Measurements from ENCODE around the gene ZDHHC11B.
"Not testable (repeated sequence)": the region's sequence is repeated elsewhere in the genome, so short reads cannot be mapped to it uniquely, and the experiment has no call there.

Gene ZDHHC11B, protein sequence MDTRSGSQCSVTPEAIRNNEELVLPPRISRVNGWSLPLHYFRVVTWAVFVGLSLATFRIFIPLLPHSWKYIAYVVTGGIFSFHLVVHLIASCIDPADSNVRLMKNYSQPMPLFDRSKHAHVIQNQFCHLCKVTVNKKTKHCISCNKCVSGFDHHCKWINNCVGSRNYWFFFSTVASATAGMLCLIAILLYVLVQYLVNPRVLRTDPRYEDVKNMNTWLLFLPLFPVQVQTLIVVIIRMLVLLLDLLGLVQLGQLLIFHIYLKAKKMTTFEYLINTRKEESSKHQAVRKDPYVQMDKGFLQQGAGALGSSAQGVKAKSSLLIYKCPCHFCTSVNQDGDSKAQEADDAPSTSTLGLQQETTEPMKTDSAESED

DNA sequence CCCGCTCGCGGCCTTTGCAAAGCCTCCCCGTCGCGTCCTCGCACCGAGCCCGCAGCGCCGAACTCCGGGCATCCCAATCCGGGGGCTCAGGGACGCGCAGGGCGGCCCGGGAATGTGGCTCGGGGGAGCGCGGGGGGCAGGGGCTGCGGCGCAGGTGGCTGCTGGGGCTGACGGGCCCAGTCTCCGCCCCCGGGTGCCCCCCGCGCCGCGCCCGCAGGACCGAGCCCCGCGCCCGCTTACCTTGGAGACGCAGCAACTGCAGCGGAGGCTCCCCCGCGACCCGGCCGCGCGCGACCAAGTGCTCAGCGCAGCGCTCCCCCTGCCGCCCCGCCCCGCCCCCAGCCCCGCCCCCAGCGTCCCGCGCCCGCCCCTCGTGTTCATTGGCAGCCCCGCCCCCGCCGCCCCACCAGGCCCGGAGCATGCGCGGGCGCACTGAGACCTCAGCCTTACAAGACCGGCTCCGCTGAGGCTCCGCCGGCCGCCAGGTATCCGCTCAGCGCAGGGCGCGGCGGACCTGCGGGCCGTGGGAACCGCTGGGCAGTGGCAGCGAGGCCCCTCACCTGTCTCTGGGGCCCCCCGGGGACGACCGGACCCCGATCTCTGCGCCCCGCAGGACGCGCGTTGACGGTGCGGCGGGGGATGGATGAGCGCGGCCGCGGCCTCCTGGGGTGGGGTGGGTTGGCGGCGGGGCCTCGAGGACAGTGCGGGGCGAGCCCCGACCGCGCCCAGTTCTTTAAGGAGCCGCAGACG is at the start of gene ZDHHC11B:
TSS of gene ZDHHC11B (minus strand) at position 302 of the 750 bp plus-strand sequence. CDS start 17,810 bp downstream, outside the sequence.
- DNase-seq (ENCODE audit: low read depth, low spot score) = peak; percentile 82

DNA sequence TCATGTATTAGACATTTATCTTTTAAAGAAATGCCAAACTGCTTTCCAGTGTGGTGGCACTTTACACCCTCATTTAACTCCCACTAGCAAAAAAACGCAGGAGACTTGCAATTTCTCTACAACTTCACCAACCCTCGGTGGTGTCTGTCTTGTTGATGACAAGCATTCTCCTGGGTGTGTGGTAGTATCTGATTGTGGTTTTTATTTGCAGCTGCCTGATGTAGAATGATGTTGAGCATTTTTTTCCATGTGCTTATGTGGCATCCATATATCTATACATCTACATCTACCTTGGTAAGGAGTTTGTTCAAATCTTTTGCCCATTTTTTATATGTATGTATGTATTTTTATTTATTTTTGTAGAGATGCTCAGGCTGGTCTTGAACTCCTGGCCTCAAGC is 49.5 kb upstream of the ZDHHC11B start:
- DNase-seq (ENCODE audit: low read depth, low spot score) = not testable (repeated sequence)

DNA sequence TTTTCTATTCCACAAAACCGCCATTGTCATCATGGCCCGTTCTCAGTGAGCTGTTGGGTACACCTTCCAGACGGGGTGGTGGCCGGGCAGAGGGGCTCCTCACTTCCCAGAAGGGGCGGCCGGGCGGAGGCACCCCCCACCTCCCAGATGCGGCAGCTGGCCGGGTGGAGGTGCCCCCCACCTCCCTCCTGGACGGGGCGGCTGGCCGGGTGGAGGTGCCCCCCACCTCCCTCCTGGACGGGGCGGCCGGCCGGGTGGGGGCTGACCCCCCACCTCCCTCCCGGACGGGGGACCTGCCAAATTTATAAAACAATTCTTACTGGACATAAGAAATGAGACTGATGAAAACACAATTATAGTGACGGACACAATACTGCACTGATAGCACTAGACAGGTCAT is 43.7 kb upstream of the ZDHHC11B start:
- DNase-seq (ENCODE audit: low read depth, low spot score) = not testable (repeated sequence)

DNA sequence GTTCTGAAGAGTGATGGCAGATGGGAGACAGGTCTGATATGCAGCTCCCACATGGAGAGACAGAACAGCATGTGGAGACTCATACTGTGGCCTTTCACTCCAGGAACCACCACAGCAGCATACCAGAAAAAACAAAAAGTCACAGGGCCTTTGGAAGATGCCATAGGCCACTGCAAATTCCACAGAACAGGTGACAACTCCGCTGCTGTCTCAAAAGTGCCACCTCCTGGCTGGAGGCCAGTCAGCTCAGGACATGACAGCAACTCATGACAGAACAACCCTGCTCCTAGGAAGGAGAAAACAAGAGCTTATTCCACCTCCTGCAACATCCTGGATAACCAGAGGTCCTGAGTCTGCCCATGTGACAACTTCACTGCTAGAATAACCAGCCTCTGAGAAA is 41.0 kb upstream of the ZDHHC11B start:
- DNase-seq (ENCODE audit: low read depth, low spot score) = not testable (repeated sequence)

DNA sequence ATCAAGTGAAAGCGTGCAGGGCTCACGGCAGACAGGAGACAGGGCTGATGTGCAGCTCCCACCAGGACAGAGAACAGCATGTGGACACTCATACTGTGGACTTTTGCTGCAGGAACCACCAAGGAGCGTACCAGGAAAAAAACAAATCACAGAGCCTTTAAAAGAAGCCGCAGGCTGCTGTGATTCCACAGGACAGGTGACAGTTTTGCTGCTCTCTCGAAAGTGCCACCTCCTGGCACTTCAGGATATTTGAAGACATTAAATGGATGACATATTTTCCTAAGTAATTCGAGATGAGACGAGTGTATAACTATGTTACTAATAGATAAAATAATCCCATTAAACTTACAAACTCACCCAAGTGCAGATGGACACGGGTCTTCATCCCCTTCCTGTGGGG is 37.0 kb upstream of the ZDHHC11B start:
- DNase-seq (ENCODE audit: low read depth, low spot score) = no peak

DNA sequence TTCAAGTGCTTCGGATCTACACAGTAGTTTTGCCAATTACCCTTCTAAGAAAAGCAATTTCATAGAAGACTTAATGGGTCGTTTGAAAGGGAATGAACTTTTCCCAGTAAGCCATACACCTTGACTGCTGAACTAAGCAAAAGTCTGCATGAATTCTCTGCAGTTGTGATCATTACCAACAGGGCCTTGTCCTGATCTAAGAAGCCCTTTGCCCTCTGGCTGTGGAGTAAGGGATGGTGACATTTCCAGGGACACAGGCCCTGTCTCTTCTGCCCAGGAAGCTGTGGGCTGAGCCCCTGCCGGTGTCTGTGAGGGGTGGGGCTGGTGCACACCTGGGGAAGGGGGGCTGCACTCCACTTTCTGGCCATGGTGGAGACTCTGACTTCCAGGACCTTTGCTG is 35.7 kb upstream of the ZDHHC11B start:
- DNase-seq (ENCODE audit: low read depth, low spot score) = no peak

DNA sequence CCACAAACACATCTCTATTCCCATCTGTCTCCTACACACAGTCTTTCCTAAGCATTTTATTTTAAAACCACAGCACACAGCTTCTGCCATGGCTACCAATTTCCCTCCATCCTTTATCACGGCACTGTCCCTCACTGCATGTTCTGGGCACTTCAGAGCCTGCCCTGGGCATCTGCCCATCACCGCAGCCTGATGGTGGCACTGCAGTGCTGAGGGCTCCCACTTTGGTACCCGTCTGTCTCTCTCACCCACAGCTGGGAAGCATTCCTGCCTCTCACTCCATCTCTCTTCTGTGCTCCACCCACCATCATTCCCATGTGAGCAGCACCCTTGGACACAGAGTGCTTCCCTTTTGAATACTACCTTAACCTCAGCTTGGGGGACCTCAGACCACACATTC is 34.5 kb upstream of the ZDHHC11B start:
- DNase-seq (ENCODE audit: low read depth, low spot score) = no peak

DNA sequence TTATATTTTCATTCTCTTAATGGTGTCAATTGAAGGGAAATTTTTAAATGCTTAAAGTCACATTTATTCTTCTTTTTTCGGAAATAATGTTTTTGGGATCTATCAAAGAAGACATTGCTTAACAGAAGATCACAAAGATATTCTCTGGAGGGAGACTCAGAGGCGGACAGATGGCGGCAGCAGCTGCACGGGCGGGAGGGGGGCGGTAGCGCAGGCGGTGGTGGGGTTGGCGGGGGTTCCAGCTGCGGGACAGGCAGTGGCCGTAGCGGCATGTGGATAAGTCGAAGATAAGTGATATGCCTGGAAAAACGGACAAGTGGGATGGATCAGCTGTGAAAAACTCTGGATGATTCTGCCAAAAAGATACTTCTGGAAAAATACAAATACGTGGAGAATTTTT is 31.6 kb upstream of the ZDHHC11B start:
- no peak for DNase-seq (ENCODE audit: low read depth, low spot score)

DNA sequence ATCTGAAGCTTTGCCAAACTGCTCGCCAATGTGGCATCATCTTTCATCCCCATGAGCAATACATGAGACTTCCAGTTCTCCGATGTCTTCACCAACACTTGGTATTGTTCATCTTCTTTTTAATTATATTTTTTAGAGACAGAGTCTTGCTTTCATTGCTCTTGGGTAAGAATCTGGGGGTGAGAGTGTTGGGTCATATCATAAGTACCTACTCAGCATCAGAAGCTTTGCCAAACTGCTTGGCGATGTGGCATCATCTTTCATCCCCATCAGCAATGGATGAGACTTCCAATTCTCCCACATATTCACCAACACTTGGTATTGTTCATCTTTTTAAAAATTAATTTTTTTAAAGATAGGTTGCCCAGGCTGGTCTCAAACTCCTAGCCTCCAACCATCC is 30.9 kb upstream of the ZDHHC11B start:
- DNase-seq (ENCODE audit: low read depth, low spot score) = no peak

DNA sequence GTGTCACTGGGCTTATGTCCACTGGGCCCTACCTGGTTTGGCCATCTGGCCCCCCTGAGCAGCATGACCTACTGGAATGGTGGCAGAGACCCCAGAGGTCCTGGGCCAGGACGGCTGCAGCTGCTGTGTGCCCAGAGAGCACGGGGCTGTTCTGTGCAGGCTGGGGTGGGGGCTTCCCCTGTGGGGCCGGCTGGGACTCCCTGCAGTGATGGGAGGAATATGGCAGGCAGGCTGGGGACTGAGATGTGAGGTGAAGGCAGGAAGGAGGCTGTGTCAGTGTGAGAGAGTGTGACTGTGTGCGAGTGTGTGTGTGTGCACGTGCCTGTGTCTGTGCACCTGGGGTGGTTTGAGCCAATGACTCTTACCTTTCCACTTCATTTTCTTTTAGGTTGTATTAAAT is 29.0 kb upstream of the ZDHHC11B start:
- not testable (repeated sequence) for DNase-seq (ENCODE audit: low read depth, low spot score)

DNA sequence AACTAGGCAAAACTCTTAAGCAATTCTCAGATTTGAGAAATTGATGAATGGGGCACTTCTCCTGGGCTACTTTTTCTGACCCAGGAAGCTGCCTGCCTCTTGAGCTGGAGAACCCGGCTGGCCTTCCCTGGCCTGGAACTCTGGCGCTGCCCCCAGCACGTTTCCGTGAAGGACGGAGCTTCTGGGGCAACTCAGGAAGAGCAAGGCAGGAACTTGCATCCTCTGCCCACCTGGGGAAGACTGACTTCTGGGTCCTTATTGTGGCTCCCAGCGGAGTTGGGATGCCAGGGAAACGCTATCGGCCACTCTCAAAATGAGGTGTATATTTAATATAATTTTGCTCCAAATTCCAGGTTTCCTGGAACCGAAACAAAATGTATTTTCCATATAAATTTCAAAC is 26.9 kb upstream of the ZDHHC11B start:
- DNase-seq (ENCODE audit: low read depth, low spot score) = not testable (repeated sequence)

DNA sequence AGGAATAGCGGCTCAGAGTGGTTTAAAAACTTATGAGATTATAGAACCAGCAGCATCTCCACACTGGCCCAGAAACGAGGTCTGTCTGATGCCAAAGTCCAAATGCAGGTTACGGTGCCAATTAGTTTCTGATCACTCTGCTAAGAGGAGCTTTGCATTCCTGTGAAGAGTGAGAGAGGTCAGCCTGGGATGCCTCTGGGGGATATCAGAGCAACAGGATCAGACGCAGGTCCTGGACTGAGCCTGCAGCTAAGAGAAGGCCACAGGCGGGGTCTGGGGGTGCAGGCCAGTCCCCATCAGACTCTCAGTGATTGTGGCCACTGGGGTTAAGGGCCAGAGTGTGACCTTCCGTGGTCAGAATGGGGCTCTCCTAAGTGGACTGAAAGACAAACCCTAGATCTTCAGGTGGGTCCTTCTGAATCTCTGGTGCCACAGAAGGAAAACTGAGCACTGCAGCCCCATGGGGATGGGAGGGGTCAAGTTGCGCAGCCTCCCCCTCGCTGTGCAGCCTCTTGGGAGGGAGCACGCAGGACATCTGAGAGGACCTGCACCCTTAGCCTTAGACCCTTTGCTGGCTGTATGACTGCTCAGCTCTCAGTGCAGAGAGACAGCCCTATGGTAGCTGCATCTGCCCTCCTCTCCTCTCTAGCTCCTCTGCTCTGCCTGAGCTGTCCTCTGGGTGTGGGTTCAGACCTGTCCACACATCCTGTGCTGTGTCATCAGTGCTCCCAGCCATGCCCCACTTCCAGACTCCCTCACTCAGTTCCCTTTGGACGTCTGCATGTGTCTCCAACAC is 23.4 kb upstream of the ZDHHC11B start:
- DNase-seq (ENCODE audit: low read depth, low spot score) = not testable (repeated sequence)

DNA sequence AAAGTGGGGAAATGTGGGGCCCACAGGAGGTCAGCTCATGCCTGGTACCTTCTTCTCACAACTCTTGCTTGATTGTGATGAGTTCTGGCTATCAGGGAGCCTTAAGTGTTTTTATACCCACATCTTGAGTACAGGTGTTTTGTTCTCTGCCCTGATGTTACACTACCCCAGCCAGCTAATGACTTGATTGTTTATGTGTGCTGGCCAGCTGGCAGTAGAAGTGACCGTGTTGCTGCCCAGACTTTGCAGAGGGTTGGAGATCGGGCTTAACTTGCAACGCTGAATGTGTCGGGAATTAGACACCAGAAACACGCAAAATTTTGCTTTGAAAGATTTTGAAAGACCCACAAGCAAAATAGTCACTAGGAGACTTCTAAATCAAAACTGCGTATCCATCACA is 16.9 kb upstream of the ZDHHC11B start:
- DNase-seq (ENCODE audit: low read depth, low spot score) = no peak

DNA sequence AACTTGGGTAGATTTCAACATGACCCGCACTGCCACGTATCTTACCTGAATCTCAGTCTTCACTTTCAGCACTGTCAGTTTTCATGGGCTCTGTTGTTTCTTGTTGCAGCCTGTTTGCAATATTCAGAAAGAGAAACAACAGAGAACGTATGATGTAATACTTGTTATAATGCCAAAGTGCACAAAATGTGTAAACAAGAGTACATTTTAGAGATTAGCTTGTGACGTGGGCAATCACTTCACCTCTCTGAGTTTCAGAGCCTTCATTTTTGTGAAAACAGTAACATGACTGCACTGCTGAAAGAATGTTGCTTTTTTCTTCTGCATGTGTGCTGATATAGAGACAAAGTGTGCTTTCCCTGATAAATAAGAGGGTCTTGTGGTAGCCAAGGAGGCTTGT is 16.5 kb upstream of the ZDHHC11B start:
- not testable (repeated sequence) for DNase-seq (ENCODE audit: low read depth, low spot score)

DNA sequence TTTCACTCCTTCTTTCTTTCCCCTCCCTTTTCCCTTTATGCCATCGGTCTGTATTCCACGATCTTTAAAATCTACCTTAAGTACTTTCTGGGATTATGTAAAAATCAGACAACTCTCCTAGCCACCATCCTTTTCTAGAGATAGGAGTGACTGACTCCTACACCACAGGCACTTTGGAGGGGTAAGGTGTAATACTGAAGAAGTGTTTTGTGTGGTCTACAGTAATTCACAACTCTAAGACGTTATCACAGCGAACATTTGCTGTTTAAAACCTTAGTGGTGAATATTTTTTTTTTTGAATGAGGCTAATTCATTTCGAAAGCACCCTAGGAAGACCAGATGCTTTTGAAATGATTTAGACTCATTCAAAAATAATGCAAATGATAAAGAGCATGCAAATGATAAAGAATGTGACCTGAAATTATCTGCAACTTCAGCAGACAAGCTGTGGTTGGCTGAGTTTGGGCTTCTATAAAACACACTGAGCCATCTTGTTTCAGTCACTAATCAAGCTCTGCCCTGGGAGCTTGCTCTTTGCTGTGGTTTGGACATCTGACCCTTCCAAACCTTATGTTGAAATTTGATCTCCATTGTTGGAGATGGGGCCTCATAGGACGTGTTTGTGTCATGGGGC is 14.1 kb upstream of the ZDHHC11B start:
- DNase-seq (ENCODE audit: low read depth, low spot score) = not testable (repeated sequence)

DNA sequence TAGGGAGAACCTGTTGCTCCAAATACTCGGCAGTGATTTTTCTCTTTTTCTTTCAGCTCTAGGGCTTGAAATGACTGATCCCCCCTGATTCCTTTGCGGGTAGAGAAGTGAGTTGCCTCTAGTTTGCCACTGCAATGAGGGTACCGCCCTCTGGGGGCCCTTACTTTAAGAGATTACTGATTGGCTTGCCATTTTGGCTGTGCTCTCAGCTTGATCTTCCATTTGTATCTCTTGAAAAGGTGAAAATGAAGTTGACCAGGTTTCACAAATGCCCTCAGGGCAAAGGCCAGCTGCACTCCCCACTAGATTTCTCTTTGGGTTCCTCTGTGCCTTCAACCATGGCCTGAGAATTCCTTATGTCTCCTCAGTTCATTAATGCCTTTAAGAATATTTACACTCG is 13.5 kb upstream of the ZDHHC11B start:
- DNase-seq (ENCODE audit: low read depth, low spot score) = not testable (repeated sequence)

DNA sequence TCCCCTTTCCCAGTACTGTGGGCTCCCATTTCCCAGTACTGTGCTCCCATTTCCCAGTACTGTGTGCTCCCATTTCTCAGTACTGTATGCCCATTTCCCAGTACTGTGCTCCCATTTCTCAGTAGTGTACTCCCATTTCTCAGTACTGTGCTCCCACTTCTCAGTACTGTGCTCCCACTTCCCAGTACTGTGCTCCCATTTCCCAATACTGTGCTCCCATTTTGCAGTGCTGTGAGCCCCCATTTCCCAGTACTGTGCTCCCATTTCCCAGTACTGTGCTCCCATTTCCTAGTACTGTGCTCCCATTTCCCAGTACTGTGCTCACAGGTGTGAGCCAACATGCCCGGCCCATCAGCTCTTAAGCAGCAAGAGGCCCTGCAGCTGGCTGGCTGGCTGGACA is 11.3 kb upstream of the ZDHHC11B start:
- not testable (repeated sequence) for DNase-seq (ENCODE audit: low read depth, low spot score)

DNA sequence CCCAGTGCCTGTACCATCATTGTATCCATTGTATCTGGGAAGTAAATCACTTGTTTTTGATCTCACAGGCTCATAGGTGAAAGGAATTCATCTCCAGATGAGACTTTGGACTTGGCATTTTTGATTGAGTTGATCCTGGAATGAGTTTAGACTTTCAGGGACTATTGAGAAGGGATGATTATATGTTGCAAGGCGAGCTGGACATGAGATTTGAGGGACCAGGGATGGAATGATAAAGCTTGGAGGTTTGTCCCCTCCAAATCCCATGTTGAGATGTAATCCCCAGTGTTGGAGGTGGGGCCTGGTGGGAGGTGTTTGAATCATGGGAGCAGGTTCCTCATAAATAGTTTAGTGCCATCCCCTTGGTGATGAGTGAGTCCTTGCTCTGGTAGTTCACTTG is 10.4 kb upstream of the ZDHHC11B start:
- DNase-seq (ENCODE audit: low read depth, low spot score) = not testable (repeated sequence)

DNA sequence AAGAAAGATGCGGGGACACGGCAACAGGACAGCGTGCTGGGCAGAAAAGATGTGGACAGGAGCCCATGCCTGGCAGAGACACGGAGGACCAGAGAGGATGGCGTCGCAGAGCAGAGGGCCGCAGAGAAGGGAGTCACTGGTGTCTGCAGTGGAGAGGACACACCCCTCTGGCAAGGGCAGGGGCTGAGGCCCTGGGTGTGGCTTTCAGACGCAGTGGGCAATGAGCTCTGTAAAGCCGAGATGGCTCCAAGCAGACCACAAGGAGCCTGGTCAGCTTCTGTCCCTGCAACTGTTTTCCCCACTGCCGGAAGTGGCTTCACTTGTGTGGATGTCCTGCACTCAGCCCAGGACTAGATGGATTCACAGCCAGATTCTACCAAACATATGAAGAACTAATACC is 4.2 kb upstream of the ZDHHC11B start:
- not testable (repeated sequence) for DNase-seq (ENCODE audit: low read depth, low spot score)

DNA sequence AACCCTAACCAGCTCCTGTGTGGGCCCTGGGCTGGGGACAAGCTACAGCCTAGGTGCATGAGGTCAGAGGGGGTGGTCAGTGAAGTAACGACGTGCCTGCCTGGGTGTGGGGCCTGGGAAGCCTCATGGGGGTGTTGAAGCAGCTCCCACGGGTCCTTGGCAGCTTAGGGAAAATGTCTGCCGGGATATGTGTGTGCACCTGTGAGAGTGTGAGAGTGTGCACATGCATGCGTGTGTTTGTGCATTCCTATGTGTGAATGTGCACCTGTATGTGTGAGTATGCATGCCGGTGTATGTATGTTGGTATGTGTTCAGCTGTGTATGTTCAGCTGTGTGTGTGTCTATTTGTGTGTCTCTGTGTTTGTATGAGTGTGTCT is 3.3 kb upstream of the ZDHHC11B start:
- DNase-seq (ENCODE audit: low read depth, low spot score) = not testable (repeated sequence)

DNA sequence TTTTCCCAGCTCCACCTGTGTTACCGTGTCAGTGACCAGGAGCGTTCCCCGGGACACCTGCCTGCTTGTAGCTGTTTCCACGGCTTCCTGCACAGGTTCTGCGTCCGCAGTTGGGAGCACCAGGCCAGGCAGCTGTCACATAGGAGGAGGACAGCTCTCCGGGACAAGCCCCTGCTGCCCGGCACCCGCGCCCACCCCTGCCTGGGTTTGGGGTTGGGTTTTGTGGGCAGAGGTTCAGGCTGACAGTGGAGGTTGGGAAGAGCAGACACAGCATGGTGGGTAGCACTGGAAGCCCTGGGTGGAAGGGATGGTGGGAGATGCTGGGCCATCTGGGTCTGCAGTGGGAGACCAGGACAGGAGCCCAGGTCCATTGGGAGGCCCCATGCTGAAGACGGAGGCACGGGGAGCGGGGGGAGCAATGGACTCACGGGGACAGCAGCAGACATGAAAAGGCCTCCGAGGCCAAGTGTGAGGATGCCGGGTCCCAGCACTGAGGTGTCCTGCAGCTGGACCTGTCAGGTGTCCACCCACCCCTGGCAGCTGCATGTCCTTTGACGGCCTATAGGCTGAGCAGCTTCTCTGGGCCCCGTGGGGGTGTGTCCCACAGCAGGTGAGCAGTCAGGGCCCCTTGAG is 2.8 kb upstream of the ZDHHC11B start:
- DNase-seq (ENCODE audit: low read depth, low spot score) = not testable (repeated sequence)

All from activated CD4-positive, CD25-positive, alpha-beta regulatory T cell treated with anti-CD3 and anti-CD28 coated beads, Interleukin-2, amount 50 U/mL, for 16 hours (primary cell).